Measurements from ENCODE around the gene MCRIP1.
"Not testable (repeated sequence)": the region's sequence is repeated elsewhere in the genome, so short reads cannot be mapped to it uniquely, and the experiment has no call there.

Gene MCRIP1

DNA sequence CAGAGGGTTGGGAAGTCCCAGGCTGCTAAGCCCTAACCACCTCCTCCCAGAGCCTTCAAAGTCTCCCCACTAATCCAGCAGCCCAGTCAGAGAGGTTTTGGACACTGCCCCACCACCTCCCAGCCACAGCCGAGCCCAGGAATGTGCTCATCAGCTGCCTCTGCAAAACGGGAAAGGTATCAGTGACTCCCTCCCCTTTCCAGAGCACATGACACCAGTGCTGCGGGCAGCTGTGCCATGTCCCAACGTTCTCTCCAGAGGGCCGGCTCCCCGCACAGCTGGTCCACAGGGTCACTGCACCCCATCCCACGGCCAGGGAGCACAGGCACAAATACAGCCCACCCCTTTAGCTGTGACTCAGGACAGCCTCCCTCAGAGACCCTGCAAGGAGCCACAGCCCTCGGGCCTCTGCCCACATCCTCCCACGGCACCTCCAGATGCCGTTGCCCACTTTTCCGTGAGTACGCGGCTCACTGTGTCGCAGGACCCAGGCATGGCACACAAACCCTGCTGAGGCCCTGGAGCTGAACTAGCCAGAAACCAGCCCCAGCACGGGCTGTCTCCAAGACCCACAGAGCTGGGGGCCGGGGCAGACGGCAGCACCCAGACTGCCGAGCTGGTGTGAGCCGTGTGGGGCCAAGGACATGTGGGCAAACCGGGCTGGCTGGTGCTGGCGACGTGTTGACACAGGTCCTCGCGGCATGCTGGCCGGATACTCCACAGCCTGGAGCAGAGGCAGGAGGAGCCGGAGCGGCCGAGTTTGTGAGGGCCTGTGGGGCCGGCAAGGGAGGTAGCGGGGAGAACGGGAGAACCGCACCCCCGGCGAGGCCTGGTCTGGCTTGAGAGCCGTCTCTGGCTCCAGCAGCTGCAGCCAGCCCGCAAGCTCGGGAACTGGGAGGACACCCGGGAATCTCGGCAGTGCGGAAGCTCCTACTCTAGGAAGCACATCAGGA, 8.0 kb upstream of the MCRIP1 start:
- no peak for DNase-seq (ENCODE audit: low read depth)

DNA sequence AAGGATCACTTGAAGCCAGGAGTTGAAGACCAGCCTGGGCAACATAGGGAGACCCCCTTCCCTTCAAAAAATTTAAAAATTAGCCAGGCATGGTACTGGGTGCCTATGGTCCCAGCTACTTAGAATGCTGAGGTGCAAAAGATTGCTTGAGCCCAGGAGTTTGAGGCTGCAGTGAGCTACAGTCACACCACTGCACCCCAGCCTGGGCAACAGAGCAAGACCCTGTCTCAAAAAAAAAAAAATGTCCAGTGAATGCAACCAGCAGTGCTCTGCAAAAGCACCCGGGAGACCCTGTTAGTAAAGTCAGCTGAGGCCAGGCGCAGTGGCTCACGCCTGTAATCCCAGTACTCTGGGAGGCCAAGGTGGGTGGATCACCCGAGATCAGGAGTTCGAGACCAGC, 7.0 kb upstream of the MCRIP1 start:
- DNase-seq (ENCODE audit: low read depth): not testable (repeated sequence)

DNA sequence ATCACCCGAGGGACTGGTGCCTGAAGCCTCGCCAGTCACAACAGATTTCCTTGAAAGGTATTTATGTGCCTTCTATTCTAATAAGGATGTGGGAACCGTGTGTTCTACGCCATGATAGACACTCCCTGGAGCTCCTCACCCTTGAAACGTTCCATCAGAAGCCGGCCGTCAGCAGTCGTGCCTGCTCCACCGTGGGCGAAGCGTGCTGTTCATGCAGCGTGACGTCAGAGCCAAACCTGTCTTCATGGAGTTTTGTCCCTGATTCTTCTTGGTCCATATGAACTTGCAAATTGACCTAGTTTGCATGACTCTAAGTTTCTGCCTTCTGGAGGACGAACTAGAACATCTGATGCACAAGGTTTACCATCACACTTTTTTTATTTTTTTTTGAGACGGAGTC, 6.2 kb upstream of the MCRIP1 start:
- no peak for DNase-seq (ENCODE audit: low read depth)

DNA sequence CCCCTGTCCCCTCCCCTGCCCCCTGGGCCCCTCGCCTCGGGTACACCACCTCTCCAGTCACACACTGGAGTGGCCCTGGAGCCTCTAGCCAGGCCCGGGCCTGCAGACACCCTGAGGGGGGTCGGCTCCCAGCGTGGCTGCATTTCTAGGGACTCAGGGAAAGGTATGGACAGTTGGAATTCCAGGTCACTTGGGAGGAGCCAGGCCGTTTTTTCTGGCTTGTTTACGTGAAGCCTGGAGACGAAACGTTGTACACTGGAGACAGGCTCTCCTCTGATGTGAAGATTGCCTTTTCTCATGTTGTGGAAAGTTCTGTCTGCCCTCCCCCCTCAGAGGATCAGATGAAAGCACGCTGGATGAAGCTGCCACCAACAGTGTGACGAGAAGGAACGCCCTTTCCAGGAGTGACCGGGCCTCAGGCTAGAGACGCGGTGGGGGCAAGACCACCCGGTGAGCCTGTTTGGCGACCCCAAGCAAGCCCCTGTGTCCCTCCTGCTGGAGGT, 5.7 kb upstream of the MCRIP1 start:
- no peak for DNase-seq (ENCODE audit: low read depth)

DNA sequence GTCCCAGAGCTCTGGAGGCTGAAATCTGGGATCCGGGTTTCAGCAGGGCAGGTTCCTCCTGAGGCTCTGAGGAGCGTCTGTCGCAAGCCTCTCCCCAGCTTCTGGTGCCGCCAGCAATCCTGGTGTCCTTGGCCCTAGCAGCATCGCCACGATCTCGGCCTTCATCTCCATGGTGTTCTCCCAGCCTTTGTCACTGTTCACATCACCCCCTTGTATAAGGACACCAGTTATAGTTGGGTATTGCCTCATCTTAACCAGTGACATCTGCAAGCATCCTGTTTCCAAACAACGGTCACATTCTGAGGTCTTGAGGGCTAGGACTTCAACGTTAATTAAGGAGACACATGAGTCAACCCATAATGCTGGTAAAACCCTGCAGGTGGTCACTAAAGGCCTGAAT, 4.5 kb upstream of the MCRIP1 start:
- no peak for DNase-seq (ENCODE audit: low read depth)

DNA sequence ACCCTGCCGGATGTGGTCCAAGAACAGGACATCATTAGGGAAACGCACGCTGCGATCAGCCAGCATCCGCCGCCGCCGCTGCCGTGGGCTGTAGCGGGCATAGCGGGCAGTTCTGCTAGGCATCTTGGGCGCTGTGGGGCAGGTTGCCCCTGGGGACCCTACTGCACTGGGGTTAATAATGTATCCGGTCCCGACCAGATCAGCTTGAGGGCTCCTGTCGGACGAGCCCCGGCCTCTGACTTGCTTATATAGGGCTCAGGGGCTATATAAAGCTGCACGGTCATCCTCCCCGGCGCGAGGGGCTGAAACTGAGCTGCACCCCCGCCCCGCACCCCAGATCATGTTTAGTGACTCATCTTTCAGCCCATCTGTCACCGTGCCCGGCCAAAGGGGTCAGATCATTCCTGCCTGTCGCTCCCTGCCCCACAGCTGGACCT, 1.8 kb upstream of the MCRIP1 start, which contains the start of gene PPP1R27:
TSS of gene PPP1R27 (minus strand) at position 220 of the 437 bp plus-strand sequence. CDS start at position 123, 97 bp downstream.
- DNase-seq (ENCODE audit: low read depth): no peak

DNA sequence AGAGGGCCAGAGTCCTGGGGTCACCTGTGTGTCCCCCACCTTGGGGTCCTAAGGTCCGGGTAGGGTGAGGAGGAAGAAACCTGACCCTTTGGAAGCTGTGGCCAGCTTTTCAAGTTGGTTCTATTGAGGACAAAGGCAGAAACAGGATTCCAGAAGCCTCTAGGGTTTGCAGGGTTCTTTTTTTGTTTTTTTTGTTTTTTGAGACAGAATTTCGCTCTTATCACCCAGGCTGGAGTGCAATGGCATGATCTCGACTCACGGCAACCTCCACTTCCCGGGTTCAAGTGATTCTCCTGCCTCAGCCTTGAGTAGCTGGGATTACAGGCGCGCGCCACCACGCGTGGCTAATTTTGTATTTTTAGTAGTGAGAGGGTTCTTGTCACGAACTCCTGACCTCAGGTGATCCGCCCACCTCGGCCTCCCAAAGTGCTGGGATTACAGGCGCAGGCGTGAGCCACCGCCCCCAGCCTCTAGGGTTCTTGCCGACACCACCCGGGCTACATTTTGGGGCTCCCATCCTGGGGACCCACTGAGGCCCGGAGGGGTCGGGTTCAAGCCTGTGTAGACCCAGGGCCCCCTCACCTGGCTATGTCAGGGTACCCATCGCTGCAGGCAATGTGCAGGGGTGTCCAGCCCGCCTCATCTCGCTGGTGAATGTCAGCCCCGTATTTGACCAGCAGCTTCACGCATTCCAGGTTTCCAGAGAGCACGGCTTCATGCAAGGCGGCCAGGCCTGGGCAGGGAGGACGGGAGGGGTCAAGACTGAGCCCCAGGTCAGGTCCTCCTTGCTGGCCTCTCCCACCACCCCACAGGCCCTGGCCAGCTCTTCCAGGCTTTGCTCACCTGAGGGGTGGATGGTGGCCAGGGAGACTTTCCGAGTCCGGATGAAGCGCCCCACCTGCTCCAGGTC, 1.1 kb upstream of the MCRIP1 start:
- DNase-seq (ENCODE audit: low read depth): no peak

DNA sequence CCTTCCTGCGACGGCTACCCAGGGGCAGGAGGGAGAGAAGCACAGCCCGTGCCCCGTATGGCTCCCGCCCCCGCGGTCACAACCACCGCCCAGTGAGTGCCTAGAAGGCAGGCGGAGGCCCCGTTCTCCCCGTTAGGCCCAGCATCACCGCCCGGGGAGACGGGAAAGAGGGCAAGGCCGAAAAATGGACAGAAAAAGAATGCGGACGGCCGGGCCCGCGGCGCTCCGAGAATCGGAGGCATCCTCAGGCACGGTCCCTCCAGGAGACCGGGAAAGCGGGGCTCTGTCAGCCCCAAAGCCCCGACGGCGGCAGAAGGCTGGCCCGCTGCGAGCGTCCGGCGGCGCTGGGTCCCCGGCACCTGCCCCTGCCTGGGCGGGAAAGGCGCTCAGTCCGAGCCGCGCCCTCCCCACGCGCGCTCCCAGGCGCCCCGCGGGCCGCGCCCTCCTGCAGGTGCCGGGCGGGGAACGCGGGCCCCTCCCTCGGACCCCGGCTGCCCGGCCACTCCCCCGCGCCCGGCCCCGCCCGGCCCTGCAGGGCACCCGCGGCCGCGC, 407 bp downstream of the MCRIP1 start:
- DNase-seq (ENCODE audit: low read depth): no peak

DNA sequence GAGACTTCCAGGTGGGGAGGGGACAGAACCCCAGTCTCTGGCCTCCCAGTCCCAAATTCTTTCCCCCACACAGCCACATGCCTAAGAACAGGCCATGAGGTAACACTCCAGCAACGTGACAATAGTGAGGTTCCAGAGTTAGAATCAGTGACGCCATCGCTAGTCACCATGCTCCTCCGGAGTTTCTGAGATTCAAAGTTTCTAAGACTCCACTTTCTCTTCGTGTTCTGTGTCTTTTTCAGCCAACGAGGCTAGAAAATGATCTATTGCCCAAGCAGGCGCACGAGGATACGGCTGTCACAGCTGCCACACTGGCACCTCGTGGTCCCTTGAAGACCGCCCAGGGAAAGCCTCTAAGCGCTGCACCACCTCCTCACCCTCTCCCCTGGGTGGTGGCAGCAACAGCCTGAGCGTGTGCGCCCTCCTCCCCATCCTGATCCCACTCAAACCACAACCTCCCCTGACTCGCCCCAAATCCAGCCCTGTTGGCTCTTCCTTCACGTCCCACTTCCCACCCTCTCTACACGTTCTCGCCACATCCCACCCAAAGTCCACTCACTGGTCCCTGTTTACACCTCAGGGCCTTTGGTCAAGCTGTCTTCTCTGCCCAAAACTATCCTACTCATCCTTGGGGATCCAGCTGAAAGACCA, 1.0 kb downstream of the MCRIP1 start:
- DNase-seq (ENCODE audit: low read depth): no peak

DNA sequence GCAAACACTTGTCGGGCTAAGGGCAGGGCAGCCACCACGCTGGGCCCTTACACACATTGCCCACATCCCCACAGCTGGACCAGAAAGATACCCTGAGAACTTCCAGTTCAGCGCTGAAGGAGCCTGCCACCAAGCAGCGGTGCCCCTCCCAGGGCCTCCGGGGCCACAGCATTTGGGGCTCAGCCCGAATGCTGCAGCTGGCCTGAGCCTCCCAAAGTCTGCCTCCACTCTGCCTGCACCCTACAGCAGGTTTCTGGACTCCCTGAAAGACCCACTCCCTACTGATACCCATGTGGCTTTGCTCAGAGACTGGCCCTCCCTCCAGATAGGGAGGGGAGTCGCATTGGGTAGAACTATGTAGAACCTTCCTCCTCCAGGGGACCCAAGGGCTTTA, 1.5 kb downstream of the MCRIP1 start:
- no peak for DNase-seq (ENCODE audit: low read depth)

DNA sequence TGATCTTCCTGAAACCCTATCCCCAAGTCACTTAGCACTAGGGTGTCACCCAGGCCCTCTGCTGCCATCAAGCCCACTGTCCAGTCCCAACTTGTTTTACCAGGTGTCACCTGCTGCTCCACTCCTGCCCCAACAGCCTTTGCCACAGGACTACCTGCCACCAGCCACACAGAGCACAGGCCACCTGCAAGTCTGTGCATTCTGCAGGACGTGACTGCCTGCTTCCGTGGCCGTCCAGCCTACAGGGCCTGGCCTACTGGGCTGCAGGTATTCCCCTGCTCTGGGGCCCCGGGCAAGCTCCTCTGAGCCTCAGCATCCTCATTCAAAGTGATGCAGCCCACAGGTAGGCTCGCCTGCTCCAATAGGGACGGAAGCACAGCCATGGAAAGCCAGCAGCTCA, 3.2 kb downstream of the MCRIP1 start:
- DNase-seq (ENCODE audit: low read depth): no peak

DNA sequence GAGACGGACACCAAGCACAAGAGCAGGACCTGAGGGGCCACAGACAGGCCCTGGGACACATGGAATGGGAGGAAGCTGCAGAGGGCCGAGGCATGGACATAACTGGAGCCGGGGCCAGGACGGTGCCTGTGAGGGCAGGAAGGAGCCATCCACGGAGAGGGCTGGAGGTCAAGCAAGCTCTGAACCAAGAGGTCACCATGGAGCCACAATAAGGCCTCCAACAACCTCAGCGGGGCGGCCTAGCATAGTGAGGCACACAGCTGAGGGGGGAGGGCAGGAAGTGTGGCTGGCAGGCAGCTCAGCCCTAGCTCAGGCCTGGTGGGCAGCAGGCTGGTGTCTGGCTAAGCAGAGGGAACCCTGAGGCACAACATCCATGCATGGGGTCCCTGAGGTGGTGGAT, 4.4 kb downstream of the MCRIP1 start:
- no peak for DNase-seq (ENCODE audit: low read depth)

DNA sequence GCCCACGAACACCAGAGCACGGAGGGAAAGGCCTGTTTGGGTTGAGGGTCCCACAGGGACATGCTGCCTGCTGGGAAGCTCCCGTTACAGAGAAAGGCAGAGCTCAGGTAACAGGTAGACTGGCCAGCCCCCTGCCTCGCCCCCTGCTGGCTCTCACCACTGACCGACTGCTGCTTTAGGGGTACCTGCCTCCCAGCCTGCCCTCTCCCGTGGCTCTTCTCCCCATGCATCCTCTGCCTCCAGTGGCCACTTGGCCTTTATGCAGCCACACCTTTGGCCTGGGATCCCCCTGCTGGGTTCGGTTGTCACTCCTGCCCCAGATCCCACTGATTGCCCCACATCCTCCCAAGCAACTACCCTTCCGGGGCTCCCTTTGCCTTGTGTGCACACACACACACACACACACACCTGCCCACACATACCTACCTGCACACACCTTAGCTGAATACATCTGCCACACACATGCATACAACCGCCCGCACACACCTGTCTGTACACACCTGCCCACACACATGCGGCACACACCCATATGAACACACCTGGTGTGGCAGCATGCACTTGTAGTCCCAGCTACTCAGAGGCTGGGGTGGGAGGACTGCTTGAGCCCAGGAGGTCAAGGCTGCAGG, 7.1 kb downstream of the MCRIP1 start:
- DNase-seq (ENCODE audit: low read depth): no peak

DNA sequence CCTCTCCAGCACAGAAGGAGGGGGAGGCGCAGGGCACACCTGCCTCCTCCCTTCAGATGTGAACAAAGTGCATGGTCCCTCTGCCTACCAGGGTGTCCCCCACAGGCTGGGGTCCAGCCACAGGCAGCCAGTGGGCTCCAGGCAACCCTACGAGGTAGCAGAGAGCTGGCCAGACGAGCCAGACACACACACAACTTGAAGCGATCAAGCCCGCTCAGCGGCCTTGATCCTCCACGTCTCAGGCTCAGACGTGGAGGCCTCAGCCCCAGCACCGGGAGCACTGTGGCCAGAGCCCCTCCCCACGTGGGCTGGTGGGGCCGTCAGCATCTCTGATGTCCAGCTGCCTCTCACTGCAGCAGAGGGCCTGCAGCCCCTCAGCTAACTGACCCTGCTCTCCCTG, 8.5 kb downstream of the MCRIP1 start:
- DNase-seq (ENCODE audit: low read depth): no peak

DNA sequence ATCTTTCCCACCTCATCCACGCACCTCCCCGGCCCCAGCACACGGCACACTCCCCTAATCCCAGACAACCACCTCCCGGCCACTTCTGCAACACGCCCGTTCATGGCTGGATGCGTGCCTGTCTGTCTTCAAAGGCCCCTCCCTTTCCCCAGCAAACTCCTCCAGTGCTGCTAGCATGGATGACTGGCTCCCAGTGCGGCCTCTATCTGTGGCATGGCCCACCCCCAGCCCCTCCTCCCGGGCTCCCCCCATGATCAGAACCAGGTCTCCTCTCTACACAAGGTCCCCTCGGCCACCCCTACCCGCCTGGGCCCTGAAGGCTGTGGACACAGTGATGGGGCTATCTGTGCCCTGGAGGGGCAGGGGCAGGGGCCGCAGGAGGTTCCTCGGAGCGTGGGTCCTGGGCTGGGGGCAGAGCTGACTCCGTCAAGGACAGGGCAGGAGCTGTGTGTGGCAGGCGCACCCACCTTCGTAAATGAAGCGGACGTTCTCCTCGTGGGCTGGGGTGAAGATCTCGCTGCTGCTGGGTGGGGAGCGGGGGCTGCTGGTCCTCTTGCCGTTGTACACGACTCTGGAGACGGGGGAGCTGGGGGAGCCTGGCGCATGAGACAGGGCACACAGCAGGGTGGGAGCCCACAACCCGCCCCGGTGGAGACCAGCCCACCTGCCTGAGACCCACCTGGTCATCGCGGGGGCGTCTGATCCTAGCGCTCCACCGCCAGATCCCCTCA, 9.1 kb downstream of the MCRIP1 start:
- no peak for DNase-seq (ENCODE audit: low read depth)

DNA sequence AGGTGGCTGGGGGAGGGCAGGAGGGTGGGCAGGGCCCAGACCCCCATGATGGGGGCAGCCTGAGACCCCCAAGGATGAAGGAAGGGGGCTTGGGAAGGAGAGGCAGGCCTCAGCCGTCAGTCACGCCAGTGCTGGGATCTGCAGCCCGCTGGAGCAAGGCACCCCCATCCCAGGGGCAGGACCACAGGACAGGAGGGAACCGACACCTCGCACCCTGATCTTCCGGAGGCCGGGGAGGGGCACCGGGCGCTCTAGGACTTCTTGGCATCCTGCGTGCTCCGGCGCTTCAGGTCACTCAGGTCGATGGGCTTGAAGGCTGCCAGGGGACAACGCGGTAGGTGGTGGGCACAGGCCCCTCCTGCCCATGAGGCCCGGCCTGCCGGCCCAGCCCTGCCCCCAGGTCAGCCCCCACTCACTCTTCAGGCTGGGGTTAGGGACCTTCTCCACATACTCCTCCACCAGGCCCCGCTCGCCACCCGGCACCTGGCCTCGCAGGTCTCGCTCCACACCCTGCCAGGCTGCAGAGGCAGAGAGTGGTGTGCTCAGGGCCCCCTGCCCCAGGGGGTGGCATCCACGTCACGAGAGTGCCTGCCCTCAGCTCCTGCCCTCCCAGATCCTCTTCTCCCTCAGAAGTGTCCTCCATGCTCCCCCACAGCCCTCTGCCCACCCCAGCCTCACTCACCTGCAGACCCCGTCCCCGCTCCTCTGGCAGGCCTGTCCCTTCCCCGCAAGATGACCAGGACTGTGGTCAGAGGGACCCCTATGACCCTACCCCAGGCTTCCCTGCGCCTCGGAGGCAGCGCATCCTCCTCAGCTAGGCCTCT, 9.9 kb downstream of the MCRIP1 start:
- DNase-seq (ENCODE audit: low read depth): no peak

DNA sequence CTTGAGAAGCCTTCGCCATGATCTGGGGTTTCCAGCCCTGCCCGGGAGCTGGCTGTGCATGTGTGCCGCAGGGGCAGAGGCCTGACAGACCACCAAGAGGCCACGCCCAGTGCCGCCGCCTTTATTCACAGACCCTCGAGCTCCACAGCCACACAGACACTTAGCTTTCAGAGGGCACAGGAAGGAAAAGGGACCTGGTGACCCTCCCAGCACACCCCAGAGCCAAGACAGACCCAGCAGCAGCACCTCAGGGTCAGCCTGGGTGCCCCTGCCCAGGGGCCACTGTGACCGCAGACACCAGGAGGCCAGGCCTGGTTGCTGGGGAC, 10.8 kb downstream of the MCRIP1 start:
- no peak for DNase-seq (ENCODE audit: low read depth)

DNA sequence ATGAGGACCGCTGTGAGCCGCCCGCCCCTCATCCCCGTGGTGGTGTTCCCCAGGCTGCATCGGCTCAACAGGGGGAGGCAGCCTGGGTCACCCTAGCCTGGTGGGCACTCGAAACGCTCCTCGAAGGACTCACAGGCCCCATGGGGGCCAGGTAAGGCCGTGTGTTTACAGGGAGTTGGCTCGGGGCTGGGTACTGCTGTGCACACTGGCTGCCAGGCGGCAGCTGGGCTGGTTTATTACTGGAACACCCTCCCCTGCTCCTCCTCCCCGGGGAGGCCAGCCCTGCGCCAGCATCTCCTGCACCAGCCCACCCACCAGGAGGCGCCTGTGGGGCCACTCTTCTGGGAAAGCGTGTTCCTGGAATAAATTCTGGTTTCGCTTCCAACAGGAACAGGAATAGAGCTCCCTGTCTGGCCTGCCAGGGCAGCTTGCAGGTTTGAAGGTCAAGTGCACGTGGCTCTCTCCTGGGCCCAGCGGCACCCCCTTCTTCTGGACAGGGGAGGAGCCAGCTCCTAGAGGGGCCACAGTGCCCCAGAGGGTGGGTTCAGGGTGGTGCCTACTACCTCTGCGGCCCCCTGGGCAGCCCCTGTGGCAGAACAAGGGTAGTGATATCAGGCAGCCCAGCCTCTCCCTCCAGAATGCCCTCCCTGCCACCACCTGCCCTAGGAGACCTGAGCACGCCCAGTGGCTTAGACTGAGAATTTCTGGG, 11.3 kb downstream of the MCRIP1 start:
- no peak for DNase-seq (ENCODE audit: low read depth)

DNA sequence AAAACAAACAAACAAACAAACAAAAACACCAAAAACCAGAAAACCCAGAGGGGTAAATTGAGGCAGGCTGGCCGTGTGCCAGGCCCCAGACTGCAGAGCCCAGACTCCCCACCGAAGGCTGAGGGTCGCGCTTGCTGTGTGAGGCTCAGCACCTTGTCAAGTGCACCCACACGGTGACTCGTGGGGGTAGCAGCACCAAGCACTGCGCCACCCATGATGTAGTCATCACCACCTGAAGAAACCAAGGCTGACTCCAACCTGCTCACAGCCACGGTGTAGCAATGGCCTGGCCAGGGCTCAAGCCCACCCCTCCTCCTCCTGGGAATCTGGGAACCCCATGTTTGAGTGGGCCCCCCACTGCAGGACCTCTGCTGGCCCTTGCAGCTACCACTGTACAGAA, 11.9 kb downstream of the MCRIP1 start:
- DNase-seq (ENCODE audit: low read depth): no peak
